ENCODE measurements around the gene UNC5B. TPM values are rescaled to one million over a fixed set of nuclear protein-coding genes. Genes with fewer than 3 reads are reported as not detected.
A peak's percentile ranks its signal among the peaks of the same experiment; 100 is the strongest.

UNC5B gene
- total RNA-seq, 2 donors from 2014 or later = 7.1 to 8.4 TPM

GRCh38 chr10:71317739-71318138, 105.4 kb downstream of the UNC5B start:
- intact Hi-C loops (cut with DNase I) = loop anchor here (5.0 to 10.0 kb wide), 6 partner anchors 257 to 577 kb away; no protein-coding TSS in a partner anchor

GRCh38 chr10:71319042-71319799, 106.9 kb downstream of the UNC5B start, which contains the start of gene SLC29A3:
Gene SLC29A3, plus strand, starts transcription at chr10:71319259. Its CDS starts 51 bp downstream, at chr10:71319310.
- DNase-seq (ENCODE audit: low spot score) = peak; percentile 94
- intact Hi-C loops (cut with DNase I) = loop anchor here (5.0 to 10.0 kb wide), 6 partner anchors 256 to 576 kb away; no protein-coding TSS in a partner anchor

More at GRCh38 chr10:71317739-71318138, 105.4 kb downstream of the UNC5B start:
- DNase-seq (ENCODE audit: low spot score) = no peak

GRCh38 chr10:71319800-71320392, 107.5 kb downstream of the UNC5B start:
- intact Hi-C loops (cut with DNase I) = loop anchor here (5.0 to 10.0 kb wide), 6 partner anchors 255 to 575 kb away; no protein-coding TSS in a partner anchor
- no peak for DNase-seq (ENCODE audit: low spot score)

GRCh38 chr10:71320592-71320991, 108.2 kb downstream of the UNC5B start:
- no peak for DNase-seq (ENCODE audit: low spot score)
- intact Hi-C loops (cut with DNase I) = no loop called here

GRCh38 chr10:71321386-71321785, 109.0 kb downstream of the UNC5B start:
- no peak for DNase-seq (ENCODE audit: low spot score)
- intact Hi-C loops (cut with DNase I) = no loop called here

GRCh38 chr10:71323407-71323806, 111.0 kb downstream of the UNC5B start:
- no peak for DNase-seq (ENCODE audit: low spot score)
- intact Hi-C loops (cut with DNase I) = no loop called here

GRCh38 chr10:71324743-71325142, 112.4 kb downstream of the UNC5B start:
- DNase-seq (ENCODE audit: low spot score) = no peak
- intact Hi-C loops (cut with DNase I) = no loop called here

- intact Hi-C loops (cut with DNase I) = no loop called here
- no peak for DNase-seq (ENCODE audit: low spot score)
These were observed 112.9 kb downstream of the UNC5B start for GRCh38 chr10:71325267-71325666.

- DNase-seq (ENCODE audit: low spot score) = no peak
- intact Hi-C loops (cut with DNase I) = no loop called here
These were observed 114.1 kb downstream of the UNC5B start for GRCh38 chr10:71326464-71326881.

- no peak for DNase-seq (ENCODE audit: low spot score)
- intact Hi-C loops (cut with DNase I) = loop anchor here in 1 of 2 donors (10.0 kb wide), 1 partner anchor 244 kb away; no protein-coding TSS in a partner anchor
These were observed 118.5 kb downstream of the UNC5B start for GRCh38 chr10:71330789-71331404.

- DNase-seq (ENCODE audit: low spot score) = no peak
- intact Hi-C loops (cut with DNase I) = loop anchor here in 1 of 2 donors (10.0 kb wide), 1 partner anchor 243 kb away; no protein-coding TSS in a partner anchor
These were observed 119.4 kb downstream of the UNC5B start for GRCh38 chr10:71331736-71332135.

GRCh38 chr10:71332466-71332865, 120.1 kb downstream of the UNC5B start:
- DNase-seq (ENCODE audit: low spot score) = no peak
- intact Hi-C loops (cut with DNase I) = loop anchor here in 1 of 2 donors (10.0 kb wide), 1 partner anchor 242 kb away; no protein-coding TSS in a partner anchor

- intact Hi-C loops (cut with DNase I) = loop anchor here in 1 of 2 donors (10.0 kb wide), 1 partner anchor 241 kb away; no protein-coding TSS in a partner anchor
- DNase-seq (ENCODE audit: low spot score) = no peak
These were observed 120.9 kb downstream of the UNC5B start for GRCh38 chr10:71333129-71333887.

GRCh38 chr10:71334221-71334791, 121.9 kb downstream of the UNC5B start:
- DNase-seq (ENCODE audit: low spot score) = no peak
- intact Hi-C loops (cut with DNase I) = loop anchor here in 1 of 2 donors (10.0 kb wide), 1 partner anchor 240 kb away; no protein-coding TSS in a partner anchor

- intact Hi-C loops (cut with DNase I) = loop anchor here in 1 of 2 donors (10.0 kb wide), 1 partner anchor 240 kb away; no protein-coding TSS in a partner anchor
- DNase-seq (ENCODE audit: low spot score) = no peak
These were observed 122.9 kb downstream of the UNC5B start for GRCh38 chr10:71335173-71335708.

- DNase-seq (ENCODE audit: low spot score) = no peak
- intact Hi-C loops (cut with DNase I) = loop anchor here in 1 of 2 donors (10.0 kb wide), 1 partner anchor 238 kb away; no protein-coding TSS in a partner anchor
These were observed 124.3 kb downstream of the UNC5B start for GRCh38 chr10:71336632-71337031.

- no peak for DNase-seq (ENCODE audit: low spot score)
- intact Hi-C loops (cut with DNase I) = loop anchor here in 1 of 2 donors (10.0 kb wide), 1 partner anchor 238 kb away; no protein-coding TSS in a partner anchor
These were observed 124.9 kb downstream of the UNC5B start for GRCh38 chr10:71337219-71337701.

All from posterior vena cava (tissue), 2 donors.